ENCODE measurements around the gene LIG1. TPM values are rescaled to one million over a fixed set of nuclear protein-coding genes. Genes with fewer than 3 reads are reported as not detected.

The LIG1 gene
- total and polyA plus RNA-seq, 2 of the 13 experiments (the other 11 are each of a cell fraction or from before 2014, with no cell fraction given): 20.1 to 64.4 TPM

- TF ChIP-seq SCMH1 (CRISPR knock-in tag; IDR thresholded peaks at IDR 0.05; ENCODE audit: borderline replicate concordance) (no peak), GABPB1 (CRISPR knock-in tag; IDR thresholded peaks at IDR 0.05) (peak; percentile 85), SP1 (IDR thresholded peaks at IDR 0.05) (no peak), SP1 (CRISPR knock-in tag; IDR thresholded peaks at IDR 0.05) (peak; percentile 89), ATF3 (CRISPR knock-in tag; IDR thresholded peaks at IDR 0.05) (no peak), GTF2F1 (IDR thresholded peaks at IDR 0.05; ENCODE audit: low read length) (no peak), SMYD3 (CRISPR knock-in tag; IDR thresholded peaks at IDR 0.05) (no peak), PTBP1 (IDR thresholded peaks at IDR 0.05; ENCODE audit: low read depth, low read length, poor library complexity, severe bottlenecking) (no peak), ZNF563 (CRISPR knock-in tag; IDR thresholded peaks at IDR 0.05) (peak; percentile 86), HHEX (CRISPR knock-in tag; IDR thresholded peaks at IDR 0.05) (no peak), ZNF10 (CRISPR knock-in tag; IDR thresholded peaks at IDR 0.05; ENCODE audit: borderline replicate concordance, low read depth) (no peak), ZNF709 (CRISPR knock-in tag; IDR thresholded peaks at IDR 0.05) (peak; percentile 59), AGO2 (optimal IDR thresholded peaks at IDR 0.05; ENCODE audit: low read depth, low read length) (peak; percentile 80), ZBTB42 (CRISPR knock-in tag; IDR thresholded peaks at IDR 0.05) (no peak), ZNF331 (CRISPR knock-in tag; IDR thresholded peaks at IDR 0.05) (no peak; the same call in 1 of the 2 replicates), ZNF614 (CRISPR knock-in tag; IDR thresholded peaks at IDR 0.05; ENCODE audit: borderline replicate concordance) (no peak), ZFP90 (CRISPR knock-in tag; IDR thresholded peaks at IDR 0.05; ENCODE audit: borderline replicate concordance) (peak; percentile 83; the same call in 1 of the 2 replicates), ZNF550 (CRISPR knock-in tag; IDR thresholded peaks at IDR 0.05; ENCODE audit: borderline replicate concordance) (no peak), HOMEZ (CRISPR knock-in tag; IDR thresholded peaks at IDR 0.05; ENCODE audit: low read depth) (no peak), ATF7-NPFF (CRISPR knock-in tag; IDR thresholded peaks at IDR 0.05; ENCODE audit: low read depth) (peak; percentile 91), EZH2 (conservative IDR thresholded peaks at IDR 0.05; ENCODE audit: low read depth, low read length) (no peak), HMG20A (CRISPR knock-in tag; IDR thresholded peaks at IDR 0.05; ENCODE audit: borderline replicate concordance) (no peak)
- TF ChIP-seq, protein P1, sequence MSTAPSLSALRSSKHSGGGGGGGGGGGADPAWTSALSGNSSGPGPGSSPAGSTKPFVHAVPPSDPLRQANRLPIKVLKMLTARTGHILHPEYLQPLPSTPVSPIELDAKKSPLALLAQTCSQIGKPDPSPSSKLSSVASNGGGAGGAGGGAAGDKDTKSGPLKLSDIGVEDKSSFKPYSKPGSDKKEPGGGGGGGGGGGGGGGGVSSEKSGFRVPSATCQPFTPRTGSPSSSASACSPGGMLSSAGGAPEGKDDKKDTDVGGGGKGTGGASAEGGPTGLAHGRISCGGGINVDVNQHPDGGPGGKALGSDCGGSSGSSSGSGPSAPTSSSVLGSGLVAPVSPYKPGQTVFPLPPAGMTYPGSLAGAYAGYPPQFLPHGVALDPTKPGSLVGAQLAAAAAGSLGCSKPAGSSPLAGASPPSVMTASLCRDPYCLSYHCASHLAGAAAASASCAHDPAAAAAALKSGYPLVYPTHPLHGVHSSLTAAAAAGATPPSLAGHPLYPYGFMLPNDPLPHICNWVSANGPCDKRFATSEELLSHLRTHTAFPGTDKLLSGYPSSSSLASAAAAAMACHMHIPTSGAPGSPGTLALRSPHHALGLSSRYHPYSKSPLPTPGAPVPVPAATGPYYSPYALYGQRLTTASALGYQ (CRISPR knock-in tag; IDR thresholded peaks at IDR 0.05): no peak
- TF ChIP-seq, protein P2, sequence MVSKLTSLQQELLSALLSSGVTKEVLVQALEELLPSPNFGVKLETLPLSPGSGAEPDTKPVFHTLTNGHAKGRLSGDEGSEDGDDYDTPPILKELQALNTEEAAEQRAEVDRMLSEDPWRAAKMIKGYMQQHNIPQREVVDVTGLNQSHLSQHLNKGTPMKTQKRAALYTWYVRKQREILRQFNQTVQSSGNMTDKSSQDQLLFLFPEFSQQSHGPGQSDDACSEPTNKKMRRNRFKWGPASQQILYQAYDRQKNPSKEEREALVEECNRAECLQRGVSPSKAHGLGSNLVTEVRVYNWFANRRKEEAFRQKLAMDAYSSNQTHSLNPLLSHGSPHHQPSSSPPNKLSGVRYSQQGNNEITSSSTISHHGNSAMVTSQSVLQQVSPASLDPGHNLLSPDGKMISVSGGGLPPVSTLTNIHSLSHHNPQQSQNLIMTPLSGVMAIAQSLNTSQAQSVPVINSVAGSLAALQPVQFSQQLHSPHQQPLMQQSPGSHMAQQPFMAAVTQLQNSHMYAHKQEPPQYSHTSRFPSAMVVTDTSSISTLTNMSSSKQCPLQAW (CRISPR knock-in tag; IDR thresholded peaks at IDR 0.05): peak; percentile 37; the same call in 1 of the 2 replicates
Observed at GRCh38 chr19:48169939-48170803, at the start of gene LIG1, which contains the start of gene ZSWIM9 (continued).
